HG02571 (cell line): ENCODE measurements around the gene ITGA2.
"Not testable (repeated sequence)": the region's sequence is repeated elsewhere in the genome, so short reads cannot be mapped to it uniquely, and the experiment has no call there.

Experiments
- ATAC-seq: cut with Tn5 transposase; IDR thresholded peaks from one replicate; pipeline ENCODE4 v1.9.1; 2021; ENCODE audit warnings: mild to moderate bottlenecking, moderate library complexity; ENCODE audit not compliant: unreplicated experiment

ITGA2 gene

GRCh38 chr5:53092242-53092641 is 103.1 kb downstream of the ITGA2 start:
- ATAC-seq, result no peak

DNA sequence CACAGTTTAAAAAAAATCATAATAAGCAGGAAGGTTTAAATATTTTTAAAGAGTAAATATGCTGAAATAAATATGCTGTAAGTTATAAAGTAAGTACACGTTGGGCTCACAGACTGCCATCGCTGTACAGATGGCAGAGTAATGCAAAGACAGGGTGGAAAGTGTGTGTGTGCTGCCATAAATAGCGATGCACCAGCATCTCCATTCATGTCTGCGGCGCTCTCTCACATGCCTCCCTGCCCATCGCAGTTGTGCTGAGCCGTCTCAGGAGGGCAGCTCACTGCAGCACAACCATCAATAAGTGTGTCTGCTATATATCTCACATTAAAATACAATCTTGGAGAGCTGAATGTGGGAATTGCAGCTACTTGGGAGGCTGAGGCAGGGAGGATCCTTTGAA is 106.1 kb downstream of the ITGA2 start:
- no peak for ATAC-seq

DNA sequence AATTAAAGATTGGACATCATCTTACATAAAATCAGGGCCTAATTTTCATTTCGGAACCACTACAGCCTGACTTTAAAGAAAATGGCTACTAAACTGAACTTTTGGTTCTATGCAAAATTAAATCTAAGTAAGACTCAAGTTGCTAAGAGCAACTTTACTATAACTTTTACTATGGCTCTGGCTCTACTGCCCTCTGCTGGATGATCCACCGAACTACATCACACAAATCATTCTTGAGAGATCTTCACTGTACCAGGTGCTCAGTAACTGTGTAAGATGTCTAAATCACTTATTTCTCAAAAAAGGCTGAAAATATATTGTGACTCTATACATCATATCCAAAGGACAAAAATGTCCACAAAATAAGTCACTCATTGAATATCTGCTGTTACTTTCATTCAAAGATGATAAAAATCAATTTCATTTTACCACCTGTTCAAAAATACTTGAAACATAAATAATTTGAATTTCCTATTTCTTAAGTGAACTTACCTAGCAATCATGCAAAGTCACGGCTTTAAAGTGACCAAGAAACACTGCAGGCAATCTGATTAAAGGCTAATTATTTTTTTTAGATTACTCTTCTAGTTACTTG is 106.9 kb downstream of the ITGA2 start:
- no peak for ATAC-seq

DNA sequence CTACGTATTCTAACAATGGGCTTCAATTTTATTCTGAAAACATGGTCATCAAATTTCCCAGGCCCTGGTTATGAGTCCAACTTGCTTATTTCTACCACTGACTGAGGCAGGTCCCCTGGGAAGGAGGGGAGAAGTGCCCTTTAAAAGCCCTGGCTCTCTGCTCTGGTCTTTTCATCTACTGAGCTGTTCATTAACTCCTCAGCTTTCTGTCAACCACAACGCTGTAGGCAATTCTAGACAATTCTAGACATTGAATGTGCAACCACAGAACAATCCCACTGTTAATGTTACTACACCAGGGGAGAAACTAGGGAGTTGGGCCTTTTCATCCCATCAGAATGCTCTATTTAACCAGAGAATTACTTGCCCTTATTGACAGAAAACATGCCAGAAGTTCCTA is 110.4 kb downstream of the ITGA2 start:
- ATAC-seq, result no peak

- no peak for ATAC-seq
Measured at GRCh38 chr5:53100606-53101005, 111.5 kb downstream of the ITGA2 start.

GRCh38 chr5:53105611-53106300 is 116.6 kb downstream of the ITGA2 start:
- no peak for ATAC-seq

GRCh38 chr5:53109056-53109442 is 119.9 kb downstream of the ITGA2 start:
- ATAC-seq, result peak; percentile 5

GRCh38 chr5:53109443-53110127 is 120.4 kb downstream of the ITGA2 start, which contains the start of gene MOCS2:
TSS of gene MOCS2 (minus strand) at chr5:53109757. CDS start at chr5:53107174, 2,583 bp downstream.
- ATAC-seq, result peak; percentile 95

- peak; percentile 7 for ATAC-seq
Measured at GRCh38 chr5:53110156-53110555, 121.0 kb downstream of the ITGA2 start.

GRCh38 chr5:53111139-53111538 is 122.0 kb downstream of the ITGA2 start:
- no peak for ATAC-seq

GRCh38 chr5:53112307-53112706 is 123.2 kb downstream of the ITGA2 start:
- ATAC-seq, result not testable (repeated sequence)

DNA sequence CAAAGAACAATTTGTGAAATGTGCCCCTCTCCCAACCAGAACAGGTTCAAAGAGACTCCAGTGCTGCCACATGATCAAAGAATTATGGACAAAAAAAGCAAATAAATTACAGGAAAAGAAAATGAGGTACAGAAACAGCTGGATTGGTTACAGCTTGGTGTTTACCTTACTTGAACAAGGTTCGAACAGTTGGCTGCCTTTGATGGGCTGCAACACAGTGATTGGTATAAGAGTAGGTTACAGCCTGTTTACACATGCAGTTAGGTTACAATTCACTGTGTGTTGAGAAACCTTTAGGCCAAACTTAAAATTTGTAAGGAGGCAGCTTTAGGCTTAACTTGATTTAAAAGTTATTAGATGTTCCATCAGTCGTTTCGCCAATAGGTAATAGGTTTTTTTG is 123.8 kb downstream of the ITGA2 start:
- no peak for ATAC-seq

GRCh38 chr5:53113947-53114346 is 124.8 kb downstream of the ITGA2 start:
- ATAC-seq, result no peak

- no peak for ATAC-seq
Measured at GRCh38 chr5:53114988-53115387, 125.8 kb downstream of the ITGA2 start.

- no peak for ATAC-seq
Measured at GRCh38 chr5:53116597-53116996, 127.4 kb downstream of the ITGA2 start.

- ATAC-seq, result no peak
Measured at GRCh38 chr5:53118879-53119278, 129.7 kb downstream of the ITGA2 start.

DNA sequence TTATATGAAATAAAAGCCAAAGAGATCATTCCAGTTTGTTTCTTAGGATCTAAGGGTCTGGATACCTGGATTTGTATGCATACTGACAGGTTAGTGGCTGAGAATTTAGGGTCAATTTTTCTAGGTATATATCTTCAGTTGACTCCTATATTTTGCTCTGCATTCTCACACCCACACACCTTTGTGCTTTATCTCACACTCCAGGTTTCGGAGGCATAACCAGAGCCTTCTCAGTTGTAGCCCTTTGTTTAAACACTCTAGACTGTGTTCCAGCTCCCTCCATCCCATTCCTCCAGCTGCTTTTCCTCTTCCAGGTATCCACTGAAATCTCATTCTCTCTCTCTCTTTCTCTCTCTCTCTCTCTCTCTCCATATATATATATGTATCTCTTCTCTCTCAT is 131.0 kb downstream of the ITGA2 start:
- no peak for ATAC-seq

- no peak for ATAC-seq
Measured at GRCh38 chr5:53123702-53124101, 134.6 kb downstream of the ITGA2 start.

GRCh38 chr5:53126521-53126920 is 137.4 kb downstream of the ITGA2 start:
- no peak for ATAC-seq

- no peak for ATAC-seq
Measured at GRCh38 chr5:53127107-53127506, 138.0 kb downstream of the ITGA2 start.

DNA sequence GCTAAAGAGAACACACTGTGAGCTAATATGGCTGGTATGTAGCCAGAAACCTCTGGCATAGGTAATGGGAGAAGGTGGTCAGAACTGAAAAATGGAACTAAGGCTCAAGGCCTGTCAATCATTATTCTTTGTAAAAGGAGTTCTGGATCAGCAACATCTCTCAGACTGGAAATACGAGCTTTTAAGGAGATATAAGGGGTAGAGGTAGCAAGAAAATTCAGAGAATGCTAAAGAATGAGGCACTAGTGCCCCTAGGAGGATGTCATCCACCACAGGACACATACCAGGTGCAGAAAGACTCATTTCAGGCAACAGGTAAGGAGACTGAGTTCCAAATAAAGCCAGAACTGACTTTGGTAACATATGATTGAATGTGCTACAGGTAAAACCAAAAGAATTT is 139.3 kb downstream of the ITGA2 start:
- ATAC-seq, result no peak

GRCh38 chr5:53130266-53130665 is 141.1 kb downstream of the ITGA2 start:
- ATAC-seq, result no peak
